Measurements from ENCODE around the gene EEPD1. TPM values are rescaled to one million over a fixed set of nuclear protein-coding genes. Genes with fewer than 3 reads are reported as not detected.

EEPD1 gene
- total RNA-seq, 1 donor from 2014 or later, result 9.9 TPM

GRCh38 chr7:36275735-36276284 is 122.8 kb downstream of the EEPD1 start:
- TF ChIP-seq, protein P1, sequence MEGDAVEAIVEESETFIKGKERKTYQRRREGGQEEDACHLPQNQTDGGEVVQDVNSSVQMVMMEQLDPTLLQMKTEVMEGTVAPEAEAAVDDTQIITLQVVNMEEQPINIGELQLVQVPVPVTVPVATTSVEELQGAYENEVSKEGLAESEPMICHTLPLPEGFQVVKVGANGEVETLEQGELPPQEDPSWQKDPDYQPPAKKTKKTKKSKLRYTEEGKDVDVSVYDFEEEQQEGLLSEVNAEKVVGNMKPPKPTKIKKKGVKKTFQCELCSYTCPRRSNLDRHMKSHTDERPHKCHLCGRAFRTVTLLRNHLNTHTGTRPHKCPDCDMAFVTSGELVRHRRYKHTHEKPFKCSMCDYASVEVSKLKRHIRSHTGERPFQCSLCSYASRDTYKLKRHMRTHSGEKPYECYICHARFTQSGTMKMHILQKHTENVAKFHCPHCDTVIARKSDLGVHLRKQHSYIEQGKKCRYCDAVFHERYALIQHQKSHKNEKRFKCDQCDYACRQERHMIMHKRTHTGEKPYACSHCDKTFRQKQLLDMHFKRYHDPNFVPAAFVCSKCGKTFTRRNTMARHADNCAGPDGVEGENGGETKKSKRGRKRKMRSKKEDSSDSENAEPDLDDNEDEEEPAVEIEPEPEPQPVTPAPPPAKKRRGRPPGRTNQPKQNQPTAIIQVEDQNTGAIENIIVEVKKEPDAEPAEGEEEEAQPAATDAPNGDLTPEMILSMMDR (IDR thresholded peaks at IDR 0.05), result no peak
- Histone ChIP-seq H3K4me1 (peaks cover 16% of the 10 kb centered on the region), H3K9me3 (no peaks in the 10 kb centered on the region), H3K4me3 (no peak overlapping the region), H3K36me3 (no peaks in the 10 kb centered on the region), H3K27me3 (no peaks in the 10 kb centered on the region), H3K27ac (no peak overlapping the region)
- ATAC-seq (no peak), DNase-seq (no peak)
- intact Hi-C loops (cut with DNase I), result no loop called here

GRCh38 chr7:36276428-36277248 is 123.6 kb downstream of the EEPD1 start:
- H3K27ac ChIP-seq, result no peak overlapping the region
- intact Hi-C loops (cut with DNase I), result no loop called here

GRCh38 chr7:36277249-36277542 is 124.1 kb downstream of the EEPD1 start:
- Histone ChIP-seq H3K4me3 (no peak overlapping the region), H3K27me3 (no peaks in the 10 kb centered on the region), H3K4me1 (peaks cover 25% of the 10 kb centered on the region), H3K36me3 (no peaks in the 10 kb centered on the region), H3K27ac (no peak overlapping the region), H3K9me3 (no peaks in the 10 kb centered on the region)
- no peak for ATAC-seq
- TF ChIP-seq, protein P1 (IDR thresholded peaks at IDR 0.05), result no peak
- DNase-seq, result no peak
- intact Hi-C loops (cut with DNase I), result no loop called here

More at GRCh38 chr7:36276428-36277248, 123.6 kb downstream of the EEPD1 start:
- no peaks in the 10 kb centered on the region for H3K27me3 ChIP-seq
- no peaks in the 10 kb centered on the region for H3K9me3 ChIP-seq
- H3K4me1 ChIP-seq, result peaks cover 24% of the 10 kb centered on the region
- DNase-seq (no peak), ATAC-seq (no peak)
- TF ChIP-seq, protein P1 (IDR thresholded peaks at IDR 0.05), result no peak
- no peak overlapping the region for H3K4me3 ChIP-seq
- no peaks in the 10 kb centered on the region for H3K36me3 ChIP-seq

DNA sequence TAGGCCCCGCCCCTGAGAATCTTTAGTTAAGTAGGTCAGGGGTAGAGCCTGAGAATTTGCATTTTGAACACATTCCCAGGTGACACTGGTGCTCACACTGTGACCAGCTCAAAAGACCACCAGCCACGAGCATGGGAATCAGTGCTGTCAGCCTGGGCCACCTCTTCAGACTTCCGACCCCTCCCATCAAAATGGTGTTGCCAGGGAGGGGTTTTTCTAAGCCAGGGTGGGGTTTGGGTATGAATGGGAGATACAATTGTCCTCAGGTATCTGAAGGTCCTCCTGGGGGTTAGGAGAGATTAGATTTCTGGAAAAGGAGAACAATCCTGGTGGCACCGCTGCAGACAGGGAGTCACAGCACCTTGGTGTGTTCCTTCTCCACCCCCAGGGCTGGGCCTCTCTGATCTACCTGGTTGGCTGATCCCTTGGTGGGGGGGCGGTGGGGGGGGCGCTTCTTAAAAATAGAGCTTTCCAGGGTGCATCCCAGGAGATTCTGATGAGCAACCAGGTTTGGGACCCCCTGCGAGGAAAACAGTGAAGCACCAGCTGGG is 125.1 kb downstream of the EEPD1 start:
- no peaks in the 10 kb centered on the region for H3K36me3 ChIP-seq
- no peaks in the 10 kb centered on the region for H3K27me3 ChIP-seq
- H3K4me3 ChIP-seq, result no peak overlapping the region
- H3K4me1 ChIP-seq, result peaks cover 25% of the 10 kb centered on the region
- H3K9me3 ChIP-seq, result no peaks in the 10 kb centered on the region
- DNase-seq (no peak), ATAC-seq (no peak)
- H3K27ac ChIP-seq, result no peak overlapping the region
- intact Hi-C loops (cut with DNase I), result no loop called here
- TF ChIP-seq, protein P1 (IDR thresholded peaks at IDR 0.05), result no peak

GRCh38 chr7:36278620-36279172 is 125.6 kb downstream of the EEPD1 start:
- no peaks in the 10 kb centered on the region for H3K36me3 ChIP-seq
- intact Hi-C loops (cut with DNase I), result no loop called here
- peaks cover 20% of the 10 kb centered on the region for H3K4me1 ChIP-seq
- H3K27ac ChIP-seq, result no peak overlapping the region
- no peaks in the 10 kb centered on the region for H3K27me3 ChIP-seq
- H3K4me3 ChIP-seq, result no peak overlapping the region
- DNase-seq (no peak), ATAC-seq (no peak)
- TF ChIP-seq, protein P1 (IDR thresholded peaks at IDR 0.05), result no peak
- H3K9me3 ChIP-seq, result no peaks in the 10 kb centered on the region

Measured in upper lobe of right lung (tissue), 1 donor.